Measurements from ENCODE around the gene POLR2E. TPM values are rescaled to one million over a fixed set of nuclear protein-coding genes. Genes with fewer than 3 reads are reported as not detected.
"Not testable (repeated sequence)": the region's sequence is repeated elsewhere in the genome, so short reads cannot be mapped to it uniquely, and the experiment has no call there.

The POLR2E gene
- total RNA-seq, 1 donor from 2014 or later, result 72.1 TPM

DNA sequence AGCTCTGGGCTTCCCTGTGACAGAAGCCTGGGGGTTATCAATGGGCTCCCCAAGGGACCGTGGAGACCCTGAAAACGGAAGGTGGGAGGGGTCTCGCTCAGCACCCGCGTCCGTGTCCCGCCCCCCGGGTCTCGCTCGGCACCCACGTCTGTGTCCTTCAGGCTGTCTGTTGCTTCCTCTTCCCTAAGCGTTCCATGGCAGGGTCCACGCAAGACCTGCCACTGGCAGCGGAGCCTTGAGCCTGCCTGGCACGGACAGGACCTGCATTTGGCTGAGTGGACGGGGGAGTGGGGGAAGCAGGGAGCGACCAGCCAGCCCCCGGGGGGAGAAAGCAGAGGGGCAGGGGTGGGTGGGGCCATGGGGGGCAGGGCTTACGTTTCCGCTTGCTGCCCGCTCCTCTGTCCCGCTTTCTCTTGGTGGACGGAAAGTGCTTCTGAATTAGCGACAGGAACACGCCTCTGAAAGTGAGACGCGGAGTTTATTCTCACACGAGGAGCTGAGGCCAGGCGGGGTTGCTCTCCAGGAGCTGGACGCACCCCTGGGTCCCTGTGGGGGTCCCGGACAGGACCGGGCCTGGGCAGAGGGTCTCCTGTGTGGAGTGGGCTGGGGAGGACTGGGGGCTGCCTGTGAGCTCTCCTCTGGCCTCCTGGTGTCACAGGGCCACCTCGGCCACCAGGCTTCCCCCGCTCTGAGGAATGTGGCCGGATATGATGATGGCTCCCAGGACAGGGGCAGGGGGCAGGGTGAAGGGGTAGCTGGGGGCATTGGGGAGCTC lies 20.7 kb upstream of the POLR2E start:
- Histone ChIP-seq H3K27ac (no peak overlapping the region), H3K9me3 (no peaks in the 10 kb centered on the region), H3K27me3 (no peaks in the 10 kb centered on the region), H3K36me3 (peaks cover 87% of the 10 kb centered on the region in 2 donors), H3K4me3 (no peak overlapping the region), H3K4me1 (peaks cover 6 to 16% of the 10 kb centered on the region in 2 donors)
- intact Hi-C loops (cut with DNase I), result no loop called here
- DNase-seq (ENCODE audit: low spot score in 2 of 2), result no peak
- TF ChIP-seq, protein P1, sequence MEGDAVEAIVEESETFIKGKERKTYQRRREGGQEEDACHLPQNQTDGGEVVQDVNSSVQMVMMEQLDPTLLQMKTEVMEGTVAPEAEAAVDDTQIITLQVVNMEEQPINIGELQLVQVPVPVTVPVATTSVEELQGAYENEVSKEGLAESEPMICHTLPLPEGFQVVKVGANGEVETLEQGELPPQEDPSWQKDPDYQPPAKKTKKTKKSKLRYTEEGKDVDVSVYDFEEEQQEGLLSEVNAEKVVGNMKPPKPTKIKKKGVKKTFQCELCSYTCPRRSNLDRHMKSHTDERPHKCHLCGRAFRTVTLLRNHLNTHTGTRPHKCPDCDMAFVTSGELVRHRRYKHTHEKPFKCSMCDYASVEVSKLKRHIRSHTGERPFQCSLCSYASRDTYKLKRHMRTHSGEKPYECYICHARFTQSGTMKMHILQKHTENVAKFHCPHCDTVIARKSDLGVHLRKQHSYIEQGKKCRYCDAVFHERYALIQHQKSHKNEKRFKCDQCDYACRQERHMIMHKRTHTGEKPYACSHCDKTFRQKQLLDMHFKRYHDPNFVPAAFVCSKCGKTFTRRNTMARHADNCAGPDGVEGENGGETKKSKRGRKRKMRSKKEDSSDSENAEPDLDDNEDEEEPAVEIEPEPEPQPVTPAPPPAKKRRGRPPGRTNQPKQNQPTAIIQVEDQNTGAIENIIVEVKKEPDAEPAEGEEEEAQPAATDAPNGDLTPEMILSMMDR (IDR thresholded peaks at IDR 0.05), result no peak

DNA sequence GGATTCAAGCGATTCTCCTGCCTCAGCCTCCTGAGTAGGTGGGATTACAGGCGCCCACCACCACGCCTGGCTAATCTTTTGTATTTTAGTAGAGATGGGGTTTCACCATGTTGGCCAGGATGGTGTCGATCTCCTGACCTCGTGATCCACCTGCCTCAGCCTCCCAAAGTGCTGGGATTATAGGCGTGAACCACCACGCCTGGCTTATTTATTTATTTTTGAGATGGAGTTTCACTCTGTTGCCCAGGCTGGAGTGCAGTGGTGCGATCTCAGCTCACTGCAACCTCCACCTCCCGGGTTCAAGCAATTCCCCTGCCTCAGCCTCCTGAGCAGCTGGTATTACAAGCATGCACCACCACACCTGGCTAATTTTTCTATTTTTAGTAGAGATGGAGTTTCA lies 19.6 kb upstream of the POLR2E start:
- Histone ChIP-seq H3K36me3 (peaks cover 86 to 87% of the 10 kb centered on the region in 2 donors), H3K4me1 (peaks cover 6 to 16% of the 10 kb centered on the region in 2 donors)
- not testable (repeated sequence) for H3K4me3 ChIP-seq; DNase-seq (ENCODE audit: low spot score in 2 of 2); H3K9me3 ChIP-seq; H3K27me3 ChIP-seq; H3K27ac ChIP-seq
- intact Hi-C loops (cut with DNase I), result loop anchor here (5.0 kb wide), 1 partner anchor 78 kb away; no protein-coding TSS in a partner anchor

DNA sequence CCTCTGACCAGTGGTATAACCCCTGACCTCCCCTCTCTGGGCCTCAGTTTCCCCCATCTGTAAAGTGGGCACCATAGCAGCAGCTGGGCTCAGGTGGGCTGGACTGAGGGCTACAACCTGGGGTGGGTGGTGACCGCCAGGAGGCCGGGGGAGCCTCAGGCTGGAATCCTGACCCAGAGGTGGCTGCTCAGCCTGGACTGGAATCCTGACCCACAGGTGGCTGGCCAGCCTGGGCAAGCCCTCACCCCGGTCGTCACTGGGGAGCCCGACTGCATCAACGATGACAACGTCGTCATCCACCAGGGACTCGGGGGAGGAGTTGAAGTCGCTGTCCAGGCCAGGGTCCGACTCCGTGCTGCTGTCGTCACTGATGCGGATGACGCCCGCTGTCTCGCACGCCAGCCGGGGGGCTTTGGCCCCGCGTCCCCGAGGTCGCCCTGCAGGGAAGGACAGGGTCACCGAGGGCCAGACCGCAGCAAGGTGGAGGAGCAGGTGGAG lies 18.9 kb upstream of the POLR2E start:
- no peak for DNase-seq (ENCODE audit: low spot score in 2 of 2)
- Histone ChIP-seq H3K27ac (peak overlapping the region; percentile 79 to 95), H3K4me3 (peak overlapping the region in 1 of 2 donors; percentile 38), H3K9me3 (no peaks in the 10 kb centered on the region), H3K36me3 (peaks cover 85 to 87% of the 10 kb centered on the region in 2 donors), H3K27me3 (no peaks in the 10 kb centered on the region), H3K4me1 (peaks cover 6 to 16% of the 10 kb centered on the region in 2 donors)
- TF ChIP-seq, protein P1 (IDR thresholded peaks at IDR 0.05), result no peak
- intact Hi-C loops (cut with DNase I), result loop anchor here (1.0 to 5.0 kb wide), 2 partner anchors 78 to 126 kb away; no protein-coding TSS in a partner anchor

DNA sequence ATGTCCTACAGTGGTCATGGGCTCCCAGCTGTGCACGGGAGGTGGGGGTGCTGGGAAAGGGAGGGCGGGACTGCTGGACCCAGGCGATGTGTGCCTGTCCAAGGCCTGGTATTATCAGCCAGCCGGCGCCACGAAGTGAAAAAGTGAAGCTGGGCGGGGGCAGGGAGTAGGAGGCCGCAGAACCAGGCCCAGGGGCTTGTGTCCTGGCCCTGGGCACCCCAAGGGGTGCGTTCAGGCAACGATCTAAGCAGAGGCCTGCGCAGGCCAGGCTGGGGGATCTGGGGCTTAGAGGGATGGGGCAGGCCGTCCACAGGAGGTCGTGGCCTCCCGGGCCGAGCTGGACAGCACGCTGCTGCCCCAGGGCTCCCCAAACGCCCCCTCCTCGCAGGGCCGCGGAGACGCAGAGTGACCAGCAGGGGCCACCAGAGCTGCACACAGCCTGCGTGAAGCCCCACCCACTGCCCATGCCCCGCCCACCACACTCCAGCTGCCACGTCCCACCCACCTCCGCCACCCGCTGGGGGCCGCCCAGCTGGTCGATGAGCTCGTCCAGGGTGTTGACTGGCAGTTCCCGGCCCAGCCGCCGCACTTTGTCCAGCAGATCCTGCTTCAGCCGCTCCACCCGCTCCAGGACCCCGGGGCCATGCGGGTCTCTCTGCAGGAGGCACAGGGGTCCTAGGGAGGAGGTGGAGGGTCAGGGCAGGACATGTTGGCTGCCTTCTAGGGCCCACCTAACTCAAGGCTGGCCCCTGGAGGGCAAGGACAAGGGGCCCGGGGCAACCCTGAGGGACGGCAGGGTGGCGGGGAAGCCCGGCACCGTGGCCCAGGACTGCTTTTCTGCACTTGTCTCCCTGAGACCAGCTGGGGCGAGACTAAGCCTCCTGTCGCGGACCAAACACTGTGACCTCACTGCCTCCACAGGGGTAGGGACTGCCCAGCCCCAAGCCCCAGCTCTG lies 18.1 kb upstream of the POLR2E start:
- Histone ChIP-seq H3K36me3 (peaks cover 83 to 88% of the 10 kb centered on the region in 2 donors), H3K27ac (peak overlapping the region; percentile 79 to 95), H3K9me3 (no peaks in the 10 kb centered on the region), H3K4me1 (peaks cover 6 to 16% of the 10 kb centered on the region in 2 donors), H3K27me3 (no peaks in the 10 kb centered on the region), H3K4me3 (peak overlapping the region in 1 of 2 donors; percentile 38)
- intact Hi-C loops (cut with DNase I), result loop anchor here (1.0 to 5.0 kb wide), 2 partner anchors 79 to 127 kb away; no protein-coding TSS in a partner anchor
- TF ChIP-seq, protein P1 (IDR thresholded peaks at IDR 0.05), result peak; percentile 95 to 98 (median 95)
- peak; percentile 81 to 97 for DNase-seq (ENCODE audit: low spot score in 2 of 2)

DNA sequence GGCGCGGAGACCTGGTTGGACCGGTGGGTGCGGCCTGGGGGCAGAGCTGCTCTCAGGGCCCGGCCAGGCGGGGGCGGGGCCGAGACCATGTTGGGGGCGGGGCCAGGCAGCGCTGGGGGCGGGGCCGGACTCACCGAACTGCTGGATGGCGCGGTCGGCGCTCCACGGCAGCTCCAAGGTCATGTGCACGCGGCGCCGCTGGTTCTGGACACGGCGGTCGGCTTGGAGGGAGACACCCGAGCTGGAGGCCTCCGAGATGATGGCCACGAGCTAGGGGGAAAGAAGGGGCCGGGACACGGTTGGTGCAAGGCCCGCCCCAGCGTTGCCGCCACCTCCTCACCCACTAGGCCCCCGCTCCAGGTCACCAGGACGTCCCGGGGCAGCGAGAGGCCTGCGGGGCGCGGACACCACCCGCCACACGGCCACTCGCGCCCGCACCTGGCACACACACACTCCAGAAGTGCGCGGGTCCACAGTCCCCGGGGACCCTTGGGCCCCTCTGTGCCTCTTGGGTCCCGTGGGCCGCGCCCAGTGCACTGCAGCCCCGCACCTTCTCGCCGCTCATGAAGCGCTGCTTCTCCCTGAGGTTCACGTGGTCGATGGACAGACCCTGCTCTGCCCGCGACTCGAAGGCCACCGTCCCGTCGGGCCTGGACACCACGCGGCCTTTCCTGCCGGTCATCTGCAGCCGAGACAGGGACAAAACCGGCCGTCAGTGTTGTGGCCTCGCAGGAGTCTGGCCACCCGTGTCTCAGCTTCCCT lies 17.3 kb upstream of the POLR2E start:
- TF ChIP-seq, protein P1 (IDR thresholded peaks at IDR 0.05), result no peak
- DNase-seq (ENCODE audit: low spot score in 2 of 2), result no peak
- H3K36me3 ChIP-seq, result peaks cover 81 to 88% of the 10 kb centered on the region in 2 donors
- H3K4me3 ChIP-seq, result no peak overlapping the region
- no peaks in the 10 kb centered on the region for H3K9me3 ChIP-seq
- intact Hi-C loops (cut with DNase I), result loop anchor here (1.0 to 5.0 kb wide), 2 partner anchors 80 to 128 kb away; no protein-coding TSS in a partner anchor
- H3K4me1 ChIP-seq, result peaks cover 6 to 16% of the 10 kb centered on the region in 2 donors
- H3K27me3 ChIP-seq, result no peaks in the 10 kb centered on the region
- peak overlapping the region; percentile 79 to 95 for H3K27ac ChIP-seq

Data from ascending aorta (tissue), 2 donors.